Measurements from ENCODE around the gene ARPC1B.
A peak's percentile ranks its signal among the peaks of the same experiment; 100 is the strongest.

Gene ARPC1B

DNA sequence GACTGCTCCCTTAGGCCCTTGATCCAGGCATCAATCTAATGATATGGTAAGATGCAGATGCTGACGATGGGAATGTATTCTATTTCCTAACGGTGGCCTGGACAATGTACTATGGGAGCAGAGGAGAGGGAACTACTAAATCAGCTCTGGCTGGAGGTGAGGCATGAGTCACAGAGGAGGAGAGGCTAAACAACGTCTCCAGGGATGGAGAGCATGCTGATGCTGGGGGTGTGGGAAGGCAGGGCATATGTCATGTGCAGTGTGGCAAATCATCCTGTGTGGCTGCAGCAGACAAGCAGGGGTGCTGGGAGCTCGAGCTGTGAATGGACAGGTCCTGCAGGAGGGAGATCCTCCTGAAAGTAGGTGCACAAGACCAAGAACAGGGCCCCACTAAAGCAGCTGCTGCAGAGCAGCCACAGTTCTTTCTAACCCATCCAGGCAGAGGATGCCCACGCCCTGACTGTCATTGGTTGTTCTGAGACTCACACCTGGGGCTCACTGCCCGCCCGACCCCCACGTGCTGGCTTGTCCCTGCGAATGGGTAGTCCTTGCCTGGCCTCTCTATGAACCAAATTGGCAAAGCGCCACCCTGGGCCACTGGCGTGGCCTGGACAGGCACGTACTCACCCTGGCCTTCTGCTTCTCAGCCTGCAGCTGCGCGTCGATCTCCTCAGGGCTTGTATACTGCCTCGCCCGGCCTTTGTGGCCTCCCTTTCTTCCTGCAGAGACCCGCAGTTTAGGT is 29.9 kb downstream of the ARPC1B start:
- H3K36me3 ChIP-seq, result peaks cover 62% of the 10 kb centered on the region
- TF ChIP-seq, protein P1, sequence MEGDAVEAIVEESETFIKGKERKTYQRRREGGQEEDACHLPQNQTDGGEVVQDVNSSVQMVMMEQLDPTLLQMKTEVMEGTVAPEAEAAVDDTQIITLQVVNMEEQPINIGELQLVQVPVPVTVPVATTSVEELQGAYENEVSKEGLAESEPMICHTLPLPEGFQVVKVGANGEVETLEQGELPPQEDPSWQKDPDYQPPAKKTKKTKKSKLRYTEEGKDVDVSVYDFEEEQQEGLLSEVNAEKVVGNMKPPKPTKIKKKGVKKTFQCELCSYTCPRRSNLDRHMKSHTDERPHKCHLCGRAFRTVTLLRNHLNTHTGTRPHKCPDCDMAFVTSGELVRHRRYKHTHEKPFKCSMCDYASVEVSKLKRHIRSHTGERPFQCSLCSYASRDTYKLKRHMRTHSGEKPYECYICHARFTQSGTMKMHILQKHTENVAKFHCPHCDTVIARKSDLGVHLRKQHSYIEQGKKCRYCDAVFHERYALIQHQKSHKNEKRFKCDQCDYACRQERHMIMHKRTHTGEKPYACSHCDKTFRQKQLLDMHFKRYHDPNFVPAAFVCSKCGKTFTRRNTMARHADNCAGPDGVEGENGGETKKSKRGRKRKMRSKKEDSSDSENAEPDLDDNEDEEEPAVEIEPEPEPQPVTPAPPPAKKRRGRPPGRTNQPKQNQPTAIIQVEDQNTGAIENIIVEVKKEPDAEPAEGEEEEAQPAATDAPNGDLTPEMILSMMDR (IDR thresholded peaks at IDR 0.05; ENCODE audit: low read depth, low read length), result no peak
- no peak overlapping the region for H3K4me3 ChIP-seq (ENCODE audit: low read depth, low read length)
- H3K27me3 ChIP-seq, result no peaks in the 10 kb centered on the region
- peaks cover 4% of the 10 kb centered on the region; the same call in 1 of the 2 replicates for H3K4me1 ChIP-seq
- no peak for DNase-seq
- H3K9me3 ChIP-seq, result no peaks in the 10 kb centered on the region

GRCh38 chr7:99404977-99405320 is 30.4 kb downstream of the ARPC1B start:
- H3K4me1 ChIP-seq, result peaks cover 4% of the 10 kb centered on the region; the same call in 1 of the 2 replicates
- H3K36me3 ChIP-seq, result peaks cover 58% of the 10 kb centered on the region
- no peaks in the 10 kb centered on the region for H3K9me3 ChIP-seq
- no peak for DNase-seq
- no peak overlapping the region for H3K4me3 ChIP-seq (ENCODE audit: low read depth, low read length)
- TF ChIP-seq, protein P1 (IDR thresholded peaks at IDR 0.05; ENCODE audit: low read depth, low read length), result no peak
- no peaks in the 10 kb centered on the region for H3K27me3 ChIP-seq

- TF ChIP-seq, protein P1 (IDR thresholded peaks at IDR 0.05; ENCODE audit: low read depth, low read length), result no peak
- Histone ChIP-seq H3K36me3 (peaks cover 59% of the 10 kb centered on the region), H3K9me3 (no peaks in the 10 kb centered on the region), H3K27me3 (no peaks in the 10 kb centered on the region), H3K4me1 (peaks cover 4% of the 10 kb centered on the region; the same call in 1 of the 2 replicates), H3K4me3 (ENCODE audit: low read depth, low read length) (peak overlapping the region; percentile 79)
- DNase-seq, result no peak
These were observed 32.0 kb downstream of the ARPC1B start for GRCh38 chr7:99406557-99406956.

DNA sequence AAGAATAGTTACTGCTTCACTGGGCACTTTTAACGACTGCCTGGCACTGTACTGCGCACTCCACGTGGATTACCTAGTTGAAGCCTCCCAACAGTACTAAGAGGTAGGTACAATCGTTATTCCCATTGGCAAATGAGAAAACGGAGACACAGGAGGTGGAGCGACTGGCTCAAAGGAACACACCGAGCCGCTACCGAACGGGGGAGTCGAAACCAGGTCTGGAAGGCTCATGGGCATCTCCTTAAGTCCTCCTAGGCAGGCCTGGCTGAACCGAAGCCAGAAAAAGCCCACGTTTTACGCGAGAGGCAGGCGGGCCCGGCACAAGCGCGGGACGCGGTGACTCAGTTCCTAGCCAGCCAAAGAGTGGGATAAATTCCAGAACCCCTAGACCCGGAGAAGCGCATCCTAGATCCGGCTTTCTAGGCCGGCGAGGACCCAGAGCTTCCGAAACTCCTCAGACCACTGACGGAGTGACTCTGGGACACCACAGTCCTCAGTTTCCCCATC is 33.4 kb downstream of the ARPC1B start:
- no peak for DNase-seq
- Histone ChIP-seq H3K9me3 (no peaks in the 10 kb centered on the region), H3K27me3 (no peaks in the 10 kb centered on the region), H3K4me1 (peaks cover 4% of the 10 kb centered on the region; the same call in 1 of the 2 replicates), H3K4me3 (ENCODE audit: low read depth, low read length) (peak overlapping the region; percentile 79), H3K36me3 (peaks cover 60% of the 10 kb centered on the region)
- TF ChIP-seq, protein P1 (IDR thresholded peaks at IDR 0.05; ENCODE audit: low read depth, low read length), result no peak

DNA sequence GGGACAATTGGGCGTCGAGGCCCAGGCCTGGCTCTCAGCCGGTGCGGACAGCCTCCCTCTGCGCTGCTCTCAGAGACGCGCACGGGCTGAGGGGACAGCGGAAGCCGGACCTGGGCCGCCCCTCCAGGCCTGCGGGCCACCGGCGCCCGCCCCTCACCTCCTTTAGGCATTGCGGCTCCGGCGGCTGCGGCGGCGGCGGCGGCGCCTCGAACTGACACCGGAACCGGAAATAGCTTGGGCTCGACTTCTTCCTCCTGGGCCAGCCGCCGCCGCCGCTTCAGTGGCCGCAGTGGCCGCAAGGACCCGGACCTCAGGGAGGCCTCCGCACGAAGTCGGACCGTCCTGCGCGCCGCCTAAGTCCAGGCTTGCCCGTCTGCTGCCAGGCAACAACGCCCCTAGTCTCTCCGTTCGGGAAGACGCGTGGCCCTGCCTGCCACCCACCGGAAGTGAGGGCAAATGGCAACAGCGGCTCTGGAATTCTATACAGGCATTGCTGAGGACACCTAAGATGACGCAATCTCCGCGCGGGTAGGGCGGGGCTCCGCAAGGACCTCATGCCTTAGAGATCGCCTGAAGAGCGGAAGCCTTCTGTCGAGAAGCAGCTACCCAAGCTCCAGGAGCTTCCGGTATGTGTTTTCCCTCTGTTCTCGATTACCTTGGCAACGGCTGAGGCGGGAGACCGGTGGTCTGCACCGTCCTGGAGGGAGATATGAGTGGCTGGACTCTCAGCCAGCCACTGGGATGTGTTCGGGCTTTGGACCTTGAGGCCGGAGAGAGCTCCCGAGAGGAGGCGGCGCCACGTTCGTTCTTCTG is 34.1 kb downstream of the ARPC1B start, which contains the start of the genes BUD31 and PDAP1:
Gene BUD31 (plus strand): TSS at position 591 of the 813 bp plus-strand sequence. CDS start 2,124 bp downstream, outside the sequence.
Gene PDAP1 (minus strand): TSS at position 219 of the 813 bp plus-strand sequence. CDS start 49 bp downstream, at position 170.
- DNase-seq, result peak; percentile 93
- H3K4me1 ChIP-seq, result peaks cover 4% of the 10 kb centered on the region; the same call in 1 of the 2 replicates
- TF ChIP-seq, protein P1 (IDR thresholded peaks at IDR 0.05; ENCODE audit: low read depth, low read length), result no peak
- peak within 1 kb of the TSS; percentile 79 for H3K4me3 ChIP-seq (ENCODE audit: low read depth, low read length)
- H3K36me3 ChIP-seq, result peaks cover 60% of the 10 kb centered on the region
- H3K27me3 ChIP-seq, result no peaks in the 10 kb centered on the region
- H3K9me3 ChIP-seq, result no peaks in the 10 kb centered on the region

All from BE2C (cell line).